ENCODE results near the gene C1orf198.

DNA sequence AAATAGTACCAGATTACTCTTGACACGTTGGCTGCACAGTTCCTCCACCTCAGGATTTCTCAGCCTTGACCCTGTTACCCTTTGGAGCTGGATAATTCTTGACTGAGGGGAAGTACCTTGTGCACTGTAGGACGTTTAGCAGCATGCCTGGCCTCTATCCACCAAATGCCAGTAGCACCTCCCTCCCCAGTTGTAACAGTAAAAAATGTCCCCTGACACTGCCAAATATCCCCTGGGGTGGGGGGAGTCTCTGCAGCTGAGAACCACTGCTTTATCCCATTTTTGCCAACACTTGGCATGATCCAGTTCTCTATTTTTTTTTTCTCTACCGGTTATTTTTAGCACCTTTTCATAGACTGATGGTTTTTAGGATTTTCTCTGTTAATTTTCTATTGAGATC lies 34.0 kb downstream of the C1orf198 start:
- TF ChIP-seq EZH2 (IDR thresholded peaks at IDR 0.05; ENCODE audit: low read length), result no peak
- TF ChIP-seq, protein P1, sequence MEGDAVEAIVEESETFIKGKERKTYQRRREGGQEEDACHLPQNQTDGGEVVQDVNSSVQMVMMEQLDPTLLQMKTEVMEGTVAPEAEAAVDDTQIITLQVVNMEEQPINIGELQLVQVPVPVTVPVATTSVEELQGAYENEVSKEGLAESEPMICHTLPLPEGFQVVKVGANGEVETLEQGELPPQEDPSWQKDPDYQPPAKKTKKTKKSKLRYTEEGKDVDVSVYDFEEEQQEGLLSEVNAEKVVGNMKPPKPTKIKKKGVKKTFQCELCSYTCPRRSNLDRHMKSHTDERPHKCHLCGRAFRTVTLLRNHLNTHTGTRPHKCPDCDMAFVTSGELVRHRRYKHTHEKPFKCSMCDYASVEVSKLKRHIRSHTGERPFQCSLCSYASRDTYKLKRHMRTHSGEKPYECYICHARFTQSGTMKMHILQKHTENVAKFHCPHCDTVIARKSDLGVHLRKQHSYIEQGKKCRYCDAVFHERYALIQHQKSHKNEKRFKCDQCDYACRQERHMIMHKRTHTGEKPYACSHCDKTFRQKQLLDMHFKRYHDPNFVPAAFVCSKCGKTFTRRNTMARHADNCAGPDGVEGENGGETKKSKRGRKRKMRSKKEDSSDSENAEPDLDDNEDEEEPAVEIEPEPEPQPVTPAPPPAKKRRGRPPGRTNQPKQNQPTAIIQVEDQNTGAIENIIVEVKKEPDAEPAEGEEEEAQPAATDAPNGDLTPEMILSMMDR (optimal IDR thresholded peaks at IDR 0.05 in 1 of 3, IDR thresholded peaks at IDR 0.05 in 1 of 3, conservative IDR thresholded peaks at IDR 0.05 in 1 of 3; ENCODE audit: extremely low read depth in 1 of 3, insufficient read depth in 2 of 3, low read length in 3 of 3), result no peak

All from keratinocyte (primary cell).